HG03097 (cell line): ENCODE data around the gene LARP4B.
"Not testable (repeated sequence)": the region's sequence is repeated elsewhere in the genome, so short reads cannot be mapped to it uniquely, and the experiment has no call there.

Experiments used
- ATAC-seq: cut with Tn5 transposase; IDR thresholded peaks from one replicate; pipeline ENCODE4 v1.9.1; 2021; ENCODE audit not compliant: unreplicated experiment, low FRiP score

Gene LARP4B

GRCh38 chr10:774661-775244, 156.8 kb downstream of the LARP4B start:
- no peak for ATAC-seq

- no peak for ATAC-seq
These were observed 157.3 kb downstream of the LARP4B start for GRCh38 chr10:774223-774622.

- no peak for ATAC-seq
These were observed 157.8 kb downstream of the LARP4B start for GRCh38 chr10:773562-774161.

- no peak for ATAC-seq
These were observed 159.3 kb downstream of the LARP4B start for GRCh38 chr10:772227-772637.

DNA sequence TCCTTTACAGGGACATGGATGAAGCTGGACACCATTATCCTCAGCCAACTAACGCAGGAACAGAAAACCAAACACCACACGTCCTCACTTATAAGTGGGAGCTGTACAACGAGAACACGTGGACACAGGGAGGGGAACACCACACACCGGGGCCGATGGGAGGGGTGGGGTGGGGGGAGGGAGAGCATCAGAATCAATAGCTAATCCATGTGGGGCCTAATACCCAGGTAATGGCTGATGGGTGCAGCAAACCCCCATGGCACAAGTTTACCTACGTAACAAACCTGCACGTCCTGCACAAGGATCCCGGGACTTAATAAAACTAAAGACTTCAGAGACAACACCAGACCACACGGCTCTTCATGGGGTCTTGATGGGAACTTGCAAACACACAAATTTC, 159.9 kb downstream of the LARP4B start:
- ATAC-seq, result no peak

DNA sequence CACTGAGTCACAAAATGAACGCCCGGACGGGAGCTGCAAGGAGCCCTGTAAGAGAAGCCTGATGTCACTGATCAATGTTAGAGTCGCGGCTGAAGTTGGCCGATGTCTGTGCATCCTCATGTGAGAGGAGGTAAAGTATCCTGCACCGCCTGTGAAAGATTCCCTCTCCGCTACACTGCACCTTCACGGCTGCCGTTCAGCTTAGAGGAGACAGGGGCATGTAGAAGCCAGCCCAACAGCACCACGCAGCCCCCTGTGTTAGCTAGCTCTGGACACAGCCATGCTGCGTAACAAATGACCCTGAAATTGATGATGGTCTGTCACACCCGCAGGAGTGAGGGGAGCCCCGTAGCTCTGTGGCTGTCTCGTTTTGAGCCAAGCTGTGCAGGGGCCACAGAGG, 160.5 kb downstream of the LARP4B start:
- ATAC-seq, result no peak

DNA sequence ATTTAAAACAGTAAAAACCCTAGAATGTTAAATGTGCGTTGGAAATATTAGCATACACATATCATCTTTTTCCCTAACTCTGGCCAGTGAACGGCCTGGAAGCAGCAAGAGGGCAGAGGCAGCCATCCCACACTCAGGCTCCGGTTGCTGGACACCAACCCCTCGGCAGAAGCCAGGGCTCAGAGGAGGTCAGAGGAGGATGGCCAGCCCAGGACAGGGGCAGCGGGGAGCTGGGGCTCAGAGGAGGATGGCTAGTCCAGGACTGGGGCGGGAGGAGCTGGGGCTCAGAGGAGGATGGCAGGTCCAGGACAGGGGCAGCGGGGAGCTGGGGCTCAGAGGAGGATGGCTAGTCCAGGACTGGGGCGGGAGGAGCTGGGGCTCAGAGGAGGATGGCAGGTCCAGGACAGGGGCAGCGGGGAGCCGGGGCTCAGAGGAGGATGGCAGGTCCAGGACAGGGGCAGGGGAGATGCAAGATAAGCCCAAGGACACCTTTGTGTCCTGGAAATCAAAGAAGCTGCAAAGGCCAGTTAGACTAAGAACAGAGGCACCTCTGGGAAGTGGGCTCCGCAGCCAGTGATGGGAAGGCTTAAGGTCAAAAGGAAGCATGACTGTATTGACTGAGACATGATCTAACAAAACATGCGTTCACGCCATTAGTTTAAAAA, 161.3 kb downstream of the LARP4B start:
- ATAC-seq, result not testable (repeated sequence)

DNA sequence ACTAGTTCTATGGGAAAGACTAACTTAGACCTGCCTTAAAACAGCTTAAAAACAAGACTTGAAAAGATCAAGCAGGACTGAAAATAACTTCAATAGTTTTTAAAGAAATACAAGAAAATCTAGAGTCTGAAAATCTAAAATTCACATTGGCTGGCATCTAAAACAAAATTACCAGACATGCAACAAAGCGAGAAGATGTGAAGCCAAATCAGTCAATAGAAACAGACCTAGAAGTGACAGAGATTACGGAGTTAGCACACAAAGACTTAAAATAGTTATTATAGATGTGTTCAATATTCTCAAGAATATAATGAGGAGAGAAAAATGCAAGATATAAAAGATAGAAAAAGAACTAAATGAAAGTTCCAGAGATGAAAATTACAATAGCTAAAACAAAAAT, 163.7 kb downstream of the LARP4B start:
- ATAC-seq, result no peak

DNA sequence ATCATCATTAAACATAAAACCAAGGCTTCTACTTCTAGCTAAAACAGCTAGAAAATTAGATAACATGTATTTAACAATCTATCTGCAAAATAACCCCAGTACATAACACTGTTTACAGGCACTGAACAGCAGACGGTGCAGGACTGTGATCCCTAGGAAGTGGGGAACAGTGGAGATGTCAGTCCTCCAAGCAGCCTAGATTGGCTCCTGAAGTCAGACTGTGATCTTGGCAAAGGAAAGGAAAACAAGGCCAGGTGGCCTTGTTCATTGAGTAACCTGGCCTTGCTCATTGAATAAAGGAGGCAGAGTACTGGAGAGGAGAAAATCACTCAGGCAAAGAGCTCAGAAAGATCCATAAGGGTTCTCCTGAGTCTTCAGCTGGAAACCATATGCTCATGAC, 164.3 kb downstream of the LARP4B start:
- ATAC-seq, result no peak

GRCh38 chr10:761376-761775, 170.1 kb downstream of the LARP4B start:
- no peak for ATAC-seq

GRCh38 chr10:760622-761021, 170.9 kb downstream of the LARP4B start:
- no peak for ATAC-seq

DNA sequence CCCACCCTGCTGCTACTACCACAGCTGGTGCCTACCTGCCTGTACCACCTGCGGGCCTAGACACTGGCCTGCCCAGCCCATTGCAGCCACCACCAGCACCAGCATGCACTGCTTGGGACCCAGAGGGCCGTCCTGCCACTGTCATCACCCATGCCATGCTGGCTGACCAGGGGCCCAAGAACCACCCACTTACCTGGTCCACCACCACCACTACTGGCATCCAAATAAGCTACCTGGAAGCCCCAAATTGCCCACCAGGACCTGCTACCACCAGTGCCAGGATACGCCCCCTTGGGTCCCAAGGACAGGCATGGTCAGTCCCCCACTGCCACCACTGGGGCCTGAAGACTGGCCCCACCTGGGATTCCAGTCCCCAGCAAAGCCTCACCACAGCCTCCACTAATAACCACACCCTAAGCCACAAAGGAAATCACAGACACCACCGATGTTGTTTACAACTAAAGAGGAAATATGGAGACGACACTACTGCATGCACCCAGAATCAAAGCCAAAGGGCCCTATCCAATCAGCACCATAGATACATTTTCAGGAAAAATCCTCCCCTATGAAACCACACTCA, 171.5 kb downstream of the LARP4B start:
- no peak for ATAC-seq
